Panc1 (cell line): Measurements from ENCODE around the gene SLC6A2. TPM values are rescaled to one million over a fixed set of nuclear protein-coding genes. Genes with fewer than 3 reads are reported as not detected.

Experiments
- ATAC-seq: fragments of 200-7000 bp; cut with Tn5 transposase; 2 replicates; pipeline ENCODE4 v1.9.1; 2020; ENCODE audit warnings: mild to moderate bottlenecking, moderate library complexity
- BruUV-seq: library from RNA; stranded (reverse); fragments of 400-500 nt; replicated peaks from 2 replicates; lab custom pipeline; 2021; lab: Mats Ljungman, UMichigan
- CTCF ChIA-PET: fragments of 300-600 bp; sonication (Branson Sonifier 250); formaldehyde crosslinking; loops from one replicate; lab custom pipeline; 2022; ENCODE audit warnings: antibody characterized with exemption; lab: Charles Lee
- POLR2A ChIA-PET: fragments of 300-600 bp; sonication (Branson Sonifier 250); formaldehyde crosslinking; loops from one replicate; lab custom pipeline; 2022; ENCODE audit warnings: antibody characterized with exemption; lab: Charles Lee
- DNase-seq: peaks from one replicate; pipeline ENCODE4 v3.0.0-alpha.2; 2010; ENCODE audit warnings: low read depth, low spot score
- H3K27ac ChIP-seq: 2 replicates; pipeline ENCODE4 v1.5.1; 2011; ENCODE audit warnings: mild to moderate bottlenecking, low read length, inconsistent platforms
- H3K27me3 ChIP-seq: fragments of 200-500 bp; sonication (Bioruptor generic); 2 replicates; pipeline ENCODE4 v1.6.0; 2014; ENCODE audit warnings: low read length, inconsistent platforms; ENCODE audit not compliant: control insufficient read depth, insufficient read depth
- H3K36me3 ChIP-seq: fragments of 200-500 bp; sonication (Bioruptor generic); 2 replicates; pipeline ENCODE4 v1.5.1; 2014; ENCODE audit warnings: inconsistent platforms, mild to moderate bottlenecking, low read length, moderate library complexity; ENCODE audit not compliant: control insufficient read depth, insufficient read depth
- H3K4me1 ChIP-seq: 2 replicates; pipeline ENCODE4 v1.5.1; 2011; ENCODE audit warnings: inconsistent platforms, mild to moderate bottlenecking, low read length, moderate library complexity; ENCODE audit not compliant: control insufficient read depth, insufficient read depth
- H3K4me3 ChIP-seq, 2 experiments: 2 replicates each; pipeline ENCODE4 v1.5.1; 2011 to 2012; ENCODE audit warnings: low read depth in 2 of 2, low read length in 2 of 2, mild to moderate bottlenecking in 2 of 2, inconsistent platforms in 1 of 2, moderate library complexity in 1 of 2
- H3K9me3 ChIP-seq: fragments of 200-500 bp; sonication (Bioruptor generic); 2 replicates; pipeline ENCODE4 v1.5.1; 2014; ENCODE audit warnings: low read depth, mild to moderate bottlenecking, inconsistent platforms, low read length, moderate library complexity; ENCODE audit not compliant: control insufficient read depth, insufficient read depth
- POLR2AphosphoS5 ChIP-seq: IDR thresholded peaks from 2 replicates; pipeline ENCODE4 v1.6.1; 2012; ENCODE audit warnings: mild to moderate bottlenecking, low read depth, low read length, moderate library complexity
- SIN3A ChIP-seq: IDR thresholded peaks from 2 replicates; pipeline ENCODE4 v1.6.1; 2012; ENCODE audit warnings: low read depth, mild to moderate bottlenecking, low read length, moderate library complexity, borderline replicate concordance; ENCODE audit not compliant: insufficient read depth
- TCF7L2 ChIP-seq: IDR thresholded peaks from 2 replicates; pipeline ENCODE4 v1.6.1; 2011; ENCODE audit warnings: mild to moderate bottlenecking, low read depth, low read length, inconsistent platforms
- in situ Hi-C: cut with HindIII; loops from 2 replicates; pipeline ENCODE4 v1.10.0; 2016; ENCODE audit warnings: low sequenced_read_pairs, low pct_unique_long_range_greater_than_20kb
- intact Hi-C: fragments of 100-400 bp; cut with micrococcal nuclease; formaldehyde crosslinking; loops from one replicate; pipeline ENCODE4 v1.10.0; 2022; ENCODE audit not compliant: unreplicated experiment
- total RNA-seq: library from RNA; stranded (reverse); gene quantifications from one replicate; pipeline ENCODE4 v1.2.1, GENCODE V29; 2021; ENCODE audit not compliant: unreplicated experiment
- TF ChIP-seq, protein P1 (sequence below), 2 experiments: IDR thresholded peaks; 2 replicates each; pipeline ENCODE4 v1.6.1; 2011 to 2012; ENCODE audit warnings: low read depth in 2 of 2, control low read depth in 1 of 2, low read length in 1 of 2, mild to moderate bottlenecking in 1 of 2, moderate library complexity in 1 of 2; ENCODE audit not compliant: insufficient read depth in 1 of 2
- TF ChIP-seq, protein P2 (sequence below): fragments of 450-650 bp; IDR thresholded peaks from 2 replicates; pipeline ENCODE4 v1.5.1; 2017; ENCODE audit warnings: mild to moderate bottlenecking

SLC6A2 gene
- total RNA-seq, 1 experiment from 2014 or later, result 0.10 TPM

DNA sequence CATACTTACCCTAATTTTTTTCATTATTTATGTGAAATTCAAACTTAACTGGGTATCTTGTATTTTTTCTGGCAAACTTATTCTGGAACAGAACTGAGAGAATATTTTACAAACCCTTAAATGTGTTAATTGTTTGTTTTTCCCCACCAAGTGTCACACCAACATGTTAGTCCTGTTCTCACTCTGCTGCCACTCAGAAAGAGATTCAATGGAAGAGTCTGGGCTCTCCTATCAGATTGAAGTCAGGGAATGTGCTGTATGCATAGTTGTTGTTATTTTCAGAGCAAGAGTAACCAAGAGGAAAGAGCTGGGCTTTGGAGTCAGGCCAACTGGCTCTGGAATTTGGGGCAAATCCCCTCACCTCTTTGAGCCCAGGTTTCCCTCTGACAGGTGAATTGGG, 43.2 kb downstream of the SLC6A2 start:
- ATAC-seq, result no peak
- CTCF ChIA-PET, result no interaction called here
- BruUV-seq, result no TSS peak
- POLR2A ChIA-PET, result no interaction called here
- TF ChIP-seq TCF7L2, result no peak
- no peak for TF ChIP-seq SIN3A
- TF ChIP-seq POLR2AphosphoS5, result no peak
- TF ChIP-seq, protein P1, sequence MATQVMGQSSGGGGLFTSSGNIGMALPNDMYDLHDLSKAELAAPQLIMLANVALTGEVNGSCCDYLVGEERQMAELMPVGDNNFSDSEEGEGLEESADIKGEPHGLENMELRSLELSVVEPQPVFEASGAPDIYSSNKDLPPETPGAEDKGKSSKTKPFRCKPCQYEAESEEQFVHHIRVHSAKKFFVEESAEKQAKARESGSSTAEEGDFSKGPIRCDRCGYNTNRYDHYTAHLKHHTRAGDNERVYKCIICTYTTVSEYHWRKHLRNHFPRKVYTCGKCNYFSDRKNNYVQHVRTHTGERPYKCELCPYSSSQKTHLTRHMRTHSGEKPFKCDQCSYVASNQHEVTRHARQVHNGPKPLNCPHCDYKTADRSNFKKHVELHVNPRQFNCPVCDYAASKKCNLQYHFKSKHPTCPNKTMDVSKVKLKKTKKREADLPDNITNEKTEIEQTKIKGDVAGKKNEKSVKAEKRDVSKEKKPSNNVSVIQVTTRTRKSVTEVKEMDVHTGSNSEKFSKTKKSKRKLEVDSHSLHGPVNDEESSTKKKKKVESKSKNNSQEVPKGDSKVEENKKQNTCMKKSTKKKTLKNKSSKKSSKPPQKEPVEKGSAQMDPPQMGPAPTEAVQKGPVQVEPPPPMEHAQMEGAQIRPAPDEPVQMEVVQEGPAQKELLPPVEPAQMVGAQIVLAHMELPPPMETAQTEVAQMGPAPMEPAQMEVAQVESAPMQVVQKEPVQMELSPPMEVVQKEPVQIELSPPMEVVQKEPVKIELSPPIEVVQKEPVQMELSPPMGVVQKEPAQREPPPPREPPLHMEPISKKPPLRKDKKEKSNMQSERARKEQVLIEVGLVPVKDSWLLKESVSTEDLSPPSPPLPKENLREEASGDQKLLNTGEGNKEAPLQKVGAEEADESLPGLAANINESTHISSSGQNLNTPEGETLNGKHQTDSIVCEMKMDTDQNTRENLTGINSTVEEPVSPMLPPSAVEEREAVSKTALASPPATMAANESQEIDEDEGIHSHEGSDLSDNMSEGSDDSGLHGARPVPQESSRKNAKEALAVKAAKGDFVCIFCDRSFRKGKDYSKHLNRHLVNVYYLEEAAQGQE (IDR thresholded peaks at IDR 0.05; ENCODE audit: insufficient read depth in 1 of 2, low read depth in 2 of 2, low read length in 1 of 2), result no peak
- TF ChIP-seq, protein P2, sequence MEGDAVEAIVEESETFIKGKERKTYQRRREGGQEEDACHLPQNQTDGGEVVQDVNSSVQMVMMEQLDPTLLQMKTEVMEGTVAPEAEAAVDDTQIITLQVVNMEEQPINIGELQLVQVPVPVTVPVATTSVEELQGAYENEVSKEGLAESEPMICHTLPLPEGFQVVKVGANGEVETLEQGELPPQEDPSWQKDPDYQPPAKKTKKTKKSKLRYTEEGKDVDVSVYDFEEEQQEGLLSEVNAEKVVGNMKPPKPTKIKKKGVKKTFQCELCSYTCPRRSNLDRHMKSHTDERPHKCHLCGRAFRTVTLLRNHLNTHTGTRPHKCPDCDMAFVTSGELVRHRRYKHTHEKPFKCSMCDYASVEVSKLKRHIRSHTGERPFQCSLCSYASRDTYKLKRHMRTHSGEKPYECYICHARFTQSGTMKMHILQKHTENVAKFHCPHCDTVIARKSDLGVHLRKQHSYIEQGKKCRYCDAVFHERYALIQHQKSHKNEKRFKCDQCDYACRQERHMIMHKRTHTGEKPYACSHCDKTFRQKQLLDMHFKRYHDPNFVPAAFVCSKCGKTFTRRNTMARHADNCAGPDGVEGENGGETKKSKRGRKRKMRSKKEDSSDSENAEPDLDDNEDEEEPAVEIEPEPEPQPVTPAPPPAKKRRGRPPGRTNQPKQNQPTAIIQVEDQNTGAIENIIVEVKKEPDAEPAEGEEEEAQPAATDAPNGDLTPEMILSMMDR, result no peak
- intact Hi-C loops, result no loop called here
- no peaks in the 10 kb centered on the region; the same call in 1 of the 2 replicates for H3K4me1 ChIP-seq
- no peaks in the 10 kb centered on the region for H3K27me3 ChIP-seq
- no peak overlapping the region for H3K4me3 ChIP-seq
- no peak overlapping the region for H3K27ac ChIP-seq
- DNase-seq, result no peak
- H3K36me3 ChIP-seq, result no peaks in the 10 kb centered on the region
- in situ Hi-C loops, result no loop called here
- H3K9me3 ChIP-seq, result no peaks in the 10 kb centered on the region

DNA sequence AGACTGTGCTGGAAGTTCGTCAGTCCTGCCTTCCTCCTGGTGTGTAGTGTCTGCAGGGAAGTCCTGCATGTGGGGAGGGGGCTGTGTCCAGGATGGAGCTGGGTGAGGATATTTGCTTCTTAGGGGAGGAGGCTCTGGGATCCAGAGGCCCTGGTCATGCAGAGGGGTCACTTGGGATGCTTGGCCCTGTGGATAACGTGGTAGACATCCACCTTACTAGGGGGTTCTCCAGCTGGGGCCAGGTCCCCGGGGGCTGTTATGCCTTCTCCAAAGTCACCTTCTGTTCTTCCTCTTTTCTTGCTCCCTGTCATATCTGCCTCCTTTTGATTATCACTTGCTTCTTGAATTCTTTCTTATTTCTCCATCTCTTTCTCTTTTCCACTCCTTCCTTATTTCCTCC, 43.8 kb downstream of the SLC6A2 start:
- POLR2A ChIA-PET, result no interaction called here
- no peaks in the 10 kb centered on the region for H3K27me3 ChIP-seq
- in situ Hi-C loops (loop anchor here (25.0 kb wide), 1 partner anchor 138 kb away; the partner anchor contains the start of gene CES1), intact Hi-C loops (loop anchor here (10.0 kb wide), 1 partner anchor 155 kb away; no protein-coding TSS in a partner anchor)
- no peaks in the 10 kb centered on the region for H3K36me3 ChIP-seq
- no peaks in the 10 kb centered on the region for H3K9me3 ChIP-seq
- BruUV-seq, result no TSS peak
- ATAC-seq, result no peak
- H3K4me1 ChIP-seq, result no peaks in the 10 kb centered on the region; the same call in 1 of the 2 replicates
- DNase-seq, result no peak
- H3K4me3 ChIP-seq, result no peak overlapping the region
- CTCF ChIA-PET, result interaction anchor here (0.6 kb wide), 2 partner anchors 52 to 205 kb away, joined by 5 to 9 read pairs; no protein-coding TSS in a partner anchor
- TF ChIP-seq POLR2AphosphoS5 (no peak), SIN3A (no peak), TCF7L2 (no peak)
- TF ChIP-seq, protein P1 (IDR thresholded peaks at IDR 0.05; ENCODE audit: insufficient read depth in 1 of 2, low read depth in 2 of 2, low read length in 1 of 2), result no peak
- TF ChIP-seq, protein P2, result no peak
- no peak overlapping the region for H3K27ac ChIP-seq
